ENCODE results near the gene RPS16. TPM values are rescaled to one million over a fixed set of nuclear protein-coding genes. Genes with fewer than 3 reads are reported as not detected.

Gene RPS16
- total and polyA plus RNA-seq, 4 donors = 109 to 1,094 (median 218) TPM

GRCh38 chr19:39410017-39410830 is 25.5 kb downstream of the RPS16 start:
- H3K36me3 ChIP-seq (ENCODE audit: control insufficient read depth in 4 of 4, insufficient read depth in 3 of 4, low read depth in 1 of 4, low read length in 3 of 4) = peaks cover 0 to 9% (median 0%) of the 10 kb centered on the region in 4 donors
- peak overlapping the region; percentile 89 to 98 for H3K27ac ChIP-seq (ENCODE audit: low read depth in 1 of 2, low read length in 2 of 2)
- TF ChIP-seq HNF4G (IDR thresholded peaks at IDR 0.05) (no peak), RAD21 (IDR thresholded peaks at IDR 0.05) (no peak), TAF1 (conservative IDR thresholded peaks at IDR 0.05) (no peak), FOXA1 (IDR thresholded peaks at IDR 0.05) (no peak), ZBTB33 (IDR thresholded peaks at IDR 0.05) (peak; percentile 2), REST (IDR thresholded peaks at IDR 0.05) (peak; percentile 6), EGR1 (IDR thresholded peaks at IDR 0.05; ENCODE audit: low read depth in 2 of 2) (peak in 1 of 2 donors; percentile 5)
- peak overlapping the region; percentile 64 to 98 for H3K9ac ChIP-seq (ENCODE audit: low read depth in 1 of 2, low read length in 2 of 2)
- peak overlapping the region; percentile 45 to 94 (median 80) for H3K4me3 ChIP-seq (ENCODE audit: low read depth in 1 of 3, low read length in 3 of 3)
- no peaks in the 10 kb centered on the region for H3K9me3 ChIP-seq (ENCODE audit: control insufficient read depth in 4 of 4, low read length in 3 of 4)
- peaks cover 8 to 36% (median 11%) of the 10 kb centered on the region in 4 donors for H3K4me1 ChIP-seq (ENCODE audit: control insufficient read depth in 4 of 4, insufficient read depth in 4 of 4, low read length in 3 of 4)
- H3K27me3 ChIP-seq (ENCODE audit: control insufficient read depth in 4 of 4, insufficient read depth in 4 of 4, low read length in 3 of 4) = no peaks in the 10 kb centered on the region
- WGBS = 1% methylated on average over 35 of the region's 35 CpGs
- DNase-seq (ENCODE audit: low spot score) = peak; percentile 56

GRCh38 chr19:39409208-39410016 is 26.3 kb downstream of the RPS16 start:
- no peaks in the 10 kb centered on the region for H3K9me3 ChIP-seq (ENCODE audit: control insufficient read depth in 4 of 4, low read length in 3 of 4)
- H3K9ac ChIP-seq (ENCODE audit: low read depth in 1 of 2, low read length in 2 of 2) = peak overlapping the region; percentile 98 to 99
- peak overlapping the region; percentile 45 to 95 (median 94) for H3K4me3 ChIP-seq (ENCODE audit: low read depth in 1 of 3, low read length in 3 of 3)
- WGBS = under 1% methylated on average over 52 of the region's 52 CpGs
- H3K4me1 ChIP-seq (ENCODE audit: control insufficient read depth in 4 of 4, insufficient read depth in 4 of 4, low read length in 3 of 4) = peaks cover 8 to 36% (median 11%) of the 10 kb centered on the region in 4 donors
- DNase-seq (ENCODE audit: low spot score) = peak; percentile 72
- peaks cover 0 to 9% (median 0%) of the 10 kb centered on the region in 4 donors for H3K36me3 ChIP-seq (ENCODE audit: control insufficient read depth in 4 of 4, insufficient read depth in 3 of 4, low read depth in 1 of 4, low read length in 3 of 4)
- no peaks in the 10 kb centered on the region for H3K27me3 ChIP-seq (ENCODE audit: control insufficient read depth in 4 of 4, insufficient read depth in 4 of 4, low read length in 3 of 4)
- H3K27ac ChIP-seq (ENCODE audit: low read depth in 1 of 2, low read length in 2 of 2) = peak overlapping the region; percentile 89 to 98
- TF ChIP-seq GABPA (IDR thresholded peaks at IDR 0.05 in 1 of 2, conservative IDR thresholded peaks at IDR 0.05 in 1 of 2) (peak; percentile 60 to 85), NR2F2 (IDR thresholded peaks at IDR 0.05) (peak; percentile 33), HNF4A (conservative IDR thresholded peaks at IDR 0.05) (peak; percentile 16 to 44), REST (IDR thresholded peaks at IDR 0.05) (no peak), CTCF (IDR thresholded peaks at IDR 0.05; ENCODE audit: low read depth, low read length, missing input control) (no peak), ATF3 (IDR thresholded peaks at IDR 0.05) (peak; percentile 79), EGR1 (IDR thresholded peaks at IDR 0.05; ENCODE audit: low read depth in 2 of 2) (peak; percentile 81 to 93), TAF1 (conservative IDR thresholded peaks at IDR 0.05) (peak; percentile 55), FOXA2 (IDR thresholded peaks at IDR 0.05) (no peak), ZBTB33 (IDR thresholded peaks at IDR 0.05) (no peak), JUND (IDR thresholded peaks at IDR 0.05) (peak; percentile 86 to 92), FOXA1 (IDR thresholded peaks at IDR 0.05) (no peak)

Measured in liver (tissue), 9 donors.